GM12878 (cell line): Measurements from ENCODE around the gene MGLL. TPM values are rescaled to one million over a fixed set of nuclear protein-coding genes. Genes with fewer than 3 reads are reported as not detected.

Source experiments
- ATAC-seq: fragments of 200-7000 bp; cut with Tn5 transposase; 3 replicates; pipeline ENCODE4 v1.9.1; 2020; ENCODE audit warnings: mild to moderate bottlenecking, moderate library complexity
- BruUV-seq: library from RNA; stranded (reverse); fragments of 400-500 nt; replicated peaks from 2 replicates; lab custom pipeline; 2021; lab: Mats Ljungman, UMichigan
- CTCF ChIA-PET: fragments of 300-600 bp; sonication (Branson Sonifier 250); formaldehyde crosslinking; extraction: SDS; loops from one replicate; lab custom pipeline; 2021; ENCODE audit warnings: inconsistent platforms; lab: Yijun Ruan, JAX
- POLR2A ChIA-PET: fragments of 350-600 bp; formaldehyde crosslinking; extraction: SDS; loops from one replicate; lab custom pipeline; 2021; ENCODE audit warnings: inconsistent platforms; lab: Charles Lee
- RAD21 ChIA-PET: fragments of 300-600 bp; sonication (Branson Sonifier 250); formaldehyde crosslinking; loops from one replicate; lab custom pipeline; 2023; ENCODE audit warnings: antibody characterized with exemption; ENCODE audit not compliant: unreplicated experiment; lab: Charles Lee
- SMC1A ChIA-PET: fragments of 300-600 bp; sonication (Branson Sonifier 250); formaldehyde crosslinking; loops from one replicate; lab custom pipeline; 2023; ENCODE audit not compliant: unreplicated experiment, uncharacterized antibody; lab: Charles Lee
- DNase-seq: peaks from one replicate; pipeline ENCODE4 v3.0.0-alpha.2; 2011; ENCODE audit warnings: low read depth, low spot score
- FAIRE-seq: peaks from 3 replicates; lab custom pipeline; 2011; peaks lifted over from hg19 to GRCh38; lab: Jason Lieb, UNC
- H2AFZ ChIP-seq: 2 replicates; pipeline ENCODE4 v1.6.0; 2011; ENCODE audit warnings: low read depth, low read length, control low read depth; ENCODE audit not compliant: control insufficient read depth
- H3K27ac ChIP-seq: 2 replicates; pipeline ENCODE4 v1.5.1; 2011; ENCODE audit warnings: control low read depth; ENCODE audit not compliant: control insufficient read depth, insufficient read depth
- H3K27me3 ChIP-seq, 2 experiments: replicated peaks in 1 of 2; 2 replicates each; pipeline versions ENCODE4 v1.6.0 to v1.6.1; 2011; ENCODE audit warnings: low read length in 1 of 2; ENCODE audit not compliant: control insufficient read depth in 2 of 2, insufficient read depth in 2 of 2
- H3K36me3 ChIP-seq, 2 experiments: 2 replicates each; pipeline ENCODE4 v1.5.1; 2011; ENCODE audit warnings: low read length in 1 of 2; ENCODE audit not compliant: control insufficient read depth in 2 of 2, insufficient read depth in 2 of 2
- H3K4me1 ChIP-seq: 2 replicates; pipeline ENCODE4 v1.6.1; 2011; ENCODE audit warnings: mild to moderate bottlenecking, low read length, moderate library complexity, mixed read lengths; ENCODE audit not compliant: control insufficient read depth, insufficient read depth
- H3K4me2 ChIP-seq: 2 replicates; pipeline ENCODE4 v1.6.0; 2011; ENCODE audit warnings: control low read depth; ENCODE audit not compliant: control insufficient read depth, insufficient read depth
- H3K4me3 ChIP-seq: fragments of 200-600 bp; sonication (generic); 2 replicates; pipeline ENCODE4 v1.5.1; 2016
- H3K79me2 ChIP-seq: 2 replicates; pipeline ENCODE4 v1.6.0; 2011; ENCODE audit warnings: low read length; ENCODE audit not compliant: control insufficient read depth, insufficient read depth
- H3K9ac ChIP-seq: 2 replicates; pipeline ENCODE4 v1.8.0; 2011; ENCODE audit warnings: low read length, control low read depth, mixed read lengths; ENCODE audit not compliant: control insufficient read depth, insufficient read depth
- H3K9me3 ChIP-seq: replicated peaks from 3 replicates; pipeline ENCODE4 v1.5.1; 2011; ENCODE audit warnings: mild to moderate bottlenecking, low read length; ENCODE audit not compliant: control insufficient read depth, insufficient read depth
- H4K20me1 ChIP-seq: 2 replicates; pipeline ENCODE4 v1.6.0; 2011; ENCODE audit not compliant: control insufficient read depth, insufficient read depth
- CHD2 ChIP-seq: IDR thresholded peaks from 2 replicates; pipeline ENCODE4 v1.6.1; 2011; ENCODE audit warnings: low read depth, low read length, improper control_type of control experiment, borderline replicate concordance
- EGR1 ChIP-seq, 2 experiments: IDR thresholded peaks; 1 replicate in 1 of 2; 2 replicates in 1 of 2; pipeline ENCODE4 v1.6.1; 2011 to 2012; ENCODE audit warnings: low read depth in 2 of 2, low read length in 2 of 2, borderline replicate concordance in 1 of 2, mild to moderate bottlenecking in 1 of 2, moderate library complexity in 1 of 2
- NFYB ChIP-seq: IDR thresholded peaks from 2 replicates; pipeline ENCODE4 v1.6.1; 2011; ENCODE audit warnings: low read depth, mild to moderate bottlenecking, low read length, improper control_type of control experiment, moderate library complexity; ENCODE audit not compliant: insufficient read depth
- POLR2A ChIP-seq: IDR thresholded peaks from 2 replicates; pipeline ENCODE4 v1.6.1; 2011; ENCODE audit warnings: low read depth, mild to moderate bottlenecking, low read length
- TCF3 ChIP-seq: IDR thresholded peaks from 2 replicates; pipeline ENCODE4 v1.6.1; 2012; ENCODE audit warnings: low read depth, mild to moderate bottlenecking, low read length, borderline replicate concordance; ENCODE audit not compliant: insufficient read depth
- ZBTB33 ChIP-seq: fragments of 450-650 bp; IDR thresholded peaks from 2 replicates; pipeline ENCODE4 v1.6.1; 2017; ENCODE audit warnings: mild to moderate bottlenecking
- ZBTB40 ChIP-seq: fragments of 450-650 bp; IDR thresholded peaks from 2 replicates; pipeline ENCODE4 v1.6.1; 2016; ENCODE audit warnings: mild to moderate bottlenecking, moderate library complexity, borderline replicate concordance
- WGBS: methylation state at CpG from one replicate; pipeline ENCODE4 v1.1.6; 2016; ENCODE audit warnings: low lambda C conversion rate; ENCODE audit not compliant: insufficient replicate concordance, insufficient coverage; ENCODE audit errors: missing lambda C conversion rate; 5-methylcytosine and 5-hydroxymethylcytosine counted together
- in situ Hi-C: fragments of 300-500 bp; cut with MboI; formaldehyde crosslinking; loops from 9 replicates; pipeline ENCODE4 v1.14.3; 2018; ENCODE audit warnings: mixed read lengths
- intact Hi-C: fragments of 100-400 bp; cut with micrococcal nuclease; formaldehyde crosslinking; loops from one replicate; pipeline ENCODE4 v1.14.2; 2022; ENCODE audit not compliant: unreplicated experiment
- polyA plus RNA-seq, 11 experiments: library from polyadenylated mRNA; depleted of rRNA in 4 of 11; unstranded in 6 of 11; stranded (reverse) in 5 of 11; fragments of >200 nt; fragmentation: Nextera tagmentation in 4 of 11; fragmentation: Illumina TruSeq in 1 of 11; extraction: Ambion mirVana in 4 of 11; extraction: Trizol in 1 of 11; gene quantifications; 1 replicate in 1 of 11; 2 replicates in 10 of 11; pipeline versions ENCODE4 v1.2.1 to v1.2.3, GENCODE V29; 2011 to 2016; ENCODE audit warnings: inconsistent platforms in 2 of 11, missing spikeins in 2 of 11, low read depth in 1 of 11
- total RNA-seq, 4 experiments: library from RNA; depleted of rRNA in 3 of 4; stranded (reverse); fragments of >200 nt in 3 of 4; fragmentation: Illumina TruSeq in 1 of 4; extraction: Trizol in 1 of 4; gene quantifications; 2 replicates each; pipeline versions ENCODE4 v1.2.1 to v1.2.3, GENCODE V29; 2013 to 2021

The MGLL gene
- total and polyA plus RNA-seq, 10 of the 15 experiments (the other 5 are each of a cell fraction or from before 2014, with no cell fraction given): 44.9 to 177 (median 72.9) TPM

GRCh38 chr3:127815641-127816605 lies 6.4 kb downstream of the MGLL start:
- ChIA-PET CTCF (interaction anchor here (1.2 kb wide), 1 partner anchor 23 kb away, joined by 3 read pairs; no protein-coding TSS in a partner anchor), POLR2A (interaction anchor here (0.6 to 0.7 kb wide), 2 partner anchors 26 to 219 kb away, joined by 4 read pairs; no protein-coding TSS in a partner anchor)
- no peak for FAIRE-seq
- Histone ChIP-seq H2AFZ (no peak overlapping the region), H3K4me3 (no peak overlapping the region), H3K27me3 (no peaks in the 10 kb centered on the region), H3K36me3 (peaks cover 26 to 27% of the 10 kb centered on the region in 2 experiments)
- TF ChIP-seq POLR2A: 0 out of 2 replicates have a peak, but pooled peaks have one; percentile 28
- no peak for TF ChIP-seq TCF3
- no peak for TF ChIP-seq EGR1 (IDR thresholded peaks at IDR 0.05; ENCODE audit: borderline replicate concordance in 1 of 2, low read depth in 2 of 2, low read length in 2 of 2)
- TF ChIP-seq, all 136 proteins: peak for 1
- Histone ChIP-seq H3K9ac (no peak overlapping the region), H4K20me1 (no peaks in the 10 kb centered on the region), H3K27ac (no peak overlapping the region), H3K4me1 (peaks cover 3% of the 10 kb centered on the region; the same call in 1 of the 2 replicates), H3K4me2 (no peak overlapping the region), H3K9me3 (no peaks in the 10 kb centered on the region; the same call in 2 of the 3 replicates), H3K79me2 (peaks cover 15% of the 10 kb centered on the region)
- ChIA-PET SMC1A (interaction anchor here (1.3 to 1.7 kb wide), 3 partner anchors 27 to 54 kb away, joined by 4 read pairs; no protein-coding TSS in a partner anchor), RAD21 (no interaction called here)
- intact Hi-C loops: no loop called here
- ATAC-seq: no peak
- 92% methylated on average over 23 of the region's 23 CpGs for WGBS
- in situ Hi-C loops: no loop called here
- no TSS peak for BruUV-seq
- DNase-seq: no peak

- intact Hi-C loops: no loop called here
- no TSS peak for BruUV-seq
- Histone ChIP-seq H2AFZ (no peak overlapping the region), H3K4me1 (peaks cover 6% of the 10 kb centered on the region; the same call in 1 of the 2 replicates), H3K27me3 (no peaks in the 10 kb centered on the region), H3K9ac (no peak overlapping the region), H3K4me3 (no peak overlapping the region), H3K79me2 (peaks cover 6% of the 10 kb centered on the region), H3K9me3 (no peaks in the 10 kb centered on the region; the same call in 2 of the 3 replicates), H3K4me2 (no peak overlapping the region), H3K36me3 (peaks cover 31 to 34% of the 10 kb centered on the region in 2 experiments), H4K20me1 (no peaks in the 10 kb centered on the region), H3K27ac (no peak overlapping the region)
- POLR2A ChIA-PET: interaction anchor here (0.7 to 1.2 kb wide), 3 partner anchors 25 to 64 kb away, joined by 3 to 4 read pairs (median 3); no protein-coding TSS in a partner anchor
- SMC1A ChIA-PET: interaction anchor here (0.8 to 1.9 kb wide), 6 partner anchors 14 to 143 kb away, joined by 3 to 5 read pairs (median 3); no protein-coding TSS in a partner anchor
- in situ Hi-C loops: no loop called here
- CTCF ChIA-PET: interaction anchor here (0.8 to 1.4 kb wide), 3 partner anchors 22 to 61 kb away, joined by 3 to 9 read pairs (median 3); no protein-coding TSS in a partner anchor
- WGBS: 87% methylated on average over 7 of the region's 7 CpGs
- ATAC-seq (no peak), FAIRE-seq (no peak), DNase-seq (no peak)
- RAD21 ChIA-PET: no interaction called here
- TF ChIP-seq ZBTB40: no peak
- TF ChIP-seq ZBTB33: no peak
- TF ChIP-seq NFYB: no peak
- TF ChIP-seq CHD2: no peak
Measured at GRCh38 chr3:127815001-127815400, 7.3 kb downstream of the MGLL start.
